DMS114 treated with DMSO at 0.1 percent for 48 hours (cell line): ENCODE measurements around the gene DUS1L.

ENCODE experiments used
- DNase-seq: peaks from one replicate; lab custom pipeline; 2025; ENCODE audit not compliant: unreplicated experiment; lab: John Stamatoyannopoulos, UW

The DUS1L gene

GRCh38 chr17:82065638-82066303, at the start of gene DUS1L:
TSS of gene DUS1L (minus strand) at chr17:82065804. CDS start at chr17:82065059, 745 bp downstream.
- no peak for DNase-seq

GRCh38 chr17:82114872-82115271, 49.3 kb upstream of the DUS1L start:
- DNase-seq, result no peak

- no peak for DNase-seq
Measured at GRCh38 chr17:82114447-82114846, 48.8 kb upstream of the DUS1L start.

- no peak for DNase-seq
Measured at GRCh38 chr17:82113941-82114340, 48.3 kb upstream of the DUS1L start.

GRCh38 chr17:82113422-82113821, 47.8 kb upstream of the DUS1L start:
- no peak for DNase-seq

GRCh38 chr17:82112914-82113311, 47.3 kb upstream of the DUS1L start:
- DNase-seq, result no peak

- no peak for DNase-seq
Measured at GRCh38 chr17:82112181-82112913, 46.7 kb upstream of the DUS1L start.

- no peak for DNase-seq
Measured at GRCh38 chr17:82110298-82110697, 44.7 kb upstream of the DUS1L start.

GRCh38 chr17:82108961-82109475, 43.4 kb upstream of the DUS1L start:
- no peak for DNase-seq

GRCh38 chr17:82108496-82108945, 42.9 kb upstream of the DUS1L start:
- no peak for DNase-seq

- DNase-seq, result no peak
Measured at GRCh38 chr17:82108038-82108437, 42.4 kb upstream of the DUS1L start.

GRCh38 chr17:82107341-82107860, 41.8 kb upstream of the DUS1L start:
- peak; percentile 13 for DNase-seq

GRCh38 chr17:82106688-82107305, 41.2 kb upstream of the DUS1L start:
- DNase-seq, result no peak

- DNase-seq, result peak; percentile 28
Measured at GRCh38 chr17:82105882-82106687, 40.5 kb upstream of the DUS1L start.

GRCh38 chr17:82105417-82105881, 39.8 kb upstream of the DUS1L start:
- no peak for DNase-seq

- DNase-seq, result no peak
Measured at GRCh38 chr17:82104797-82105416, 39.3 kb upstream of the DUS1L start.

- no peak for DNase-seq
Measured at GRCh38 chr17:82103553-82104451, 38.2 kb upstream of the DUS1L start.

- DNase-seq, result no peak
Measured at GRCh38 chr17:82101767-82102679, 36.4 kb upstream of the DUS1L start.
